Hepatic stellate cell (primary cell): ENCODE results near the gene STAT6.

Source experiments
- DNase-seq: peaks from one replicate; pipeline ENCODE4 v3.0.0; 2011; ENCODE audit warnings: low spot score

STAT6 gene

GRCh38 chr12:57101892-57102695, 9.1 kb downstream of the STAT6 start:
- peak; percentile 19 for DNase-seq

- no peak for DNase-seq
Observed at GRCh38 chr12:57099766-57100165, 11.4 kb downstream of the STAT6 start.

DNA sequence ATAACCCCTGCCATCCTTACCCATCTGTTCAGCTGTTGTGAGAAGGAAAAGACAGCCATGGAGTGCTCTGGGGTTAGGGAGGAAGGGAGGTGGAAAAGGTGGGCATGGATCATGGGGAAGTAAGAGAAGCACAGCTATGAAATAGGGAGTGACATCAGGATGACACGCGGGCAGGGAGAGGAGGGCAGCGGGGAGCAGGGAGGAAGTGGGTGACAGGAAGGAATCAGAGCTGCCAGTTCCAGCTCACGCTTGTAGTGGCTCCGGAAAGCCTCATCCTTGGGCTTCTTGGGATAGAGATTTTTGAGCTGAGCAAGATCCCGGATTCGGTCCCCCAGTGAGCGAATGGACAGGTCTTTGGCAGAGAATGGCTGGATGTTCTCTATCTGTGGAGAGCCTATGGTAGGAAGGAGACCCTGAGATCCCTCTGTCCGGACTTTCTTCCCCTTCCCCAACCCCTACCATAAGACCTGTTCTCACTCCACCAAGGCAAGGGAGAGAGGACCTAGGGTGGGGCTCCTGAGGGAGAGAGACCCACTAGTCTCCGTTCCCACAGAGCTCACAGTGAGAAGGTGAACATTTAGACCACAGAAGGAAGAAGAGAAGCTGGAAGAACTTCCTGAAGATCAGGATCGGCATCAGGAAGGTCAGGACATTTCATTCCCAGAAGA, 12.0 kb downstream of the STAT6 start:
- DNase-seq: peak; percentile 24

DNA sequence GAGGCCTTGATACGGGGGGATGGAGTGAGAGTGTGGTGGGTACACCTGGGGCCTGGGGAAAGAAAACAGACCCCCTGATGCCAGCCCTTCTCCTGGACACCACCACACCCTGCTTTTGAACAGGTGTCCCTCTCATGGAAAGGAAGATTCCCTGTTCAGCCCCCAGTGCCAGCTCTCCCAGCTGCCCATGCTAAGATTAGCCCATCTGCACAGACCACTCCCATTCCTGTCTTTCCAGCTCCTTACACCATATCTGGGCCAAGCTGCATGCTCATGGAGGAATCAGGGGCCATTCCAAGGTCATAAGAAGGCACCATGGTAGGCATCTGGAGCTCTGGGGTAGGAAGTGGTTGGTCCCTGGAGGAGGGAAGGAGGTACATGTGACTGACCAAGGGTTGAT, 12.6 kb downstream of the STAT6 start:
- DNase-seq: no peak

DNA sequence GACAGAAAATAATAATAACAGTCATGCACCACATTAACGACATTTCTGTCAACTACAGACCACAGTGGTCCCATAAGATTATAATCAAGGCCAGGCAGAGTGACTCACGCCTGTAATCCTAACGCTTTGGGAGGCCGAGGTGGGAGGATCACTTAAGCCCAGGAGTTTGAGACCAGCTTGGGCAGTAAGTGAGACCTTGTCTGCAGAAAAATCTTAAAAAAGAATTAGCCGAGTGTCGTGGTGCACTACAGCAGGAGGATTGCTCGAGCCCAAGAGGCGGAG, 13.7 kb downstream of the STAT6 start:
- no peak for DNase-seq

DNA sequence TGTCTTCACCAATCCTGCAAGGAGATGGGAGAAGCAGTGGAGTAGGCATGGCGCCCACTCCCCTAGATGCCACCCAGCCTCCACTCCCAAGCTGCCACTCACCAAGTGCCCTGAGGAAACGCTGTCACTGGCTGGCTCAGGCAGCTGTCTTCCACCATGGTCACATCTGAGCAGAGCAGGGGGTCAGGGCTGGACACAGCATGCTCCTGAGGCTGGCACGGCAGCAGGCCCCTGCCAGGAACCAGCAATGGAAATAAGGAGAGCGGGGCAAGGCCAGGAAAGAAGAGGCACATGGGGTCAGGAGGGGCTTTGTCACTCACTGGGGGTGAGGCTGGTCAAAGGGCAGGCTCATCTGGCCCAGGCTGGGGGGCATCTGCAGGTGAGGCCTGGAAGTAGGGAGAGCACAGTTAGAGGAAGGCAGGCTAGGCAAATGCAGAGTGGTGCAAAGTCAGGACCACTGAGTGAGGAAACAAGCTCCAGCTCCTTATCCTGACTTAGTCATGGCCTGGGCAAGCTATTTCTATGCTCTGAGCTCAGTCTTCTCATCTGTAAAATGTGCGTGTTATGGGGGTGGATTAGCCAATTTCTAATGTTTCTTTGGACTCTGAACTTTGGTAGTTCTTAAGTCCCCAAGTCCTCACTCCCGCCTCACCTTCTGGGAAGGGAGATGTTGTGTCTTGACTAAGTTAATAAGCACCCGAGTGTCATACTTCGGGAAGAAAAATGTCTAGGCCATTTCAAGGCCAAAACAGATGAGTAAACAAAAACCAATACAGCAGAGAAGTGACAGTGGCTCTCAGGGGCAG, 14.2 kb downstream of the STAT6 start:
- no peak for DNase-seq

DNA sequence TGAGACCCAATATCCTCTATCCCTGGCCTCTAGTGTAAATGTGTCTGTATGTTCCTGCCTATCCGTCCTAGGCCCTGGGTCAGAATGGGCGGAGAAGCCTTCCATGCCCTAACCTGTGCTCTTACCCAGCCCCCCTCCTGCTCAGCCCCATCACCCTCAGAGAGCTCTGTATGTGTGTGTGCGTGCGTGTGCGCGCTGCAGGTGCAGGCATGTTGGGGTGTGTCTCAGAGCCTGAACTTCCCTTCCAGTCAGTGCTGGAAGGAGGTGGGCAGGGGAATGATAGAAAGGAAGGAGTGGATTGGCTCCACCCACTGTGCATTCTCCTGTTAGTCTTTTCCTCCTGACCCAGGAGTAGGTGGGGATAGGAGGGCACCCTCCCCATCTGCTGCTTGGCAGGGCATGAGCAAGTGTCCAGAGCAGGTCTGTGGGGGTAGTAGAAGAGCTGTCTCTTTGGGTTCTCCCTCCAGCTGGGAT, 15.0 kb downstream of the STAT6 start:
- DNase-seq: peak; percentile 11

DNA sequence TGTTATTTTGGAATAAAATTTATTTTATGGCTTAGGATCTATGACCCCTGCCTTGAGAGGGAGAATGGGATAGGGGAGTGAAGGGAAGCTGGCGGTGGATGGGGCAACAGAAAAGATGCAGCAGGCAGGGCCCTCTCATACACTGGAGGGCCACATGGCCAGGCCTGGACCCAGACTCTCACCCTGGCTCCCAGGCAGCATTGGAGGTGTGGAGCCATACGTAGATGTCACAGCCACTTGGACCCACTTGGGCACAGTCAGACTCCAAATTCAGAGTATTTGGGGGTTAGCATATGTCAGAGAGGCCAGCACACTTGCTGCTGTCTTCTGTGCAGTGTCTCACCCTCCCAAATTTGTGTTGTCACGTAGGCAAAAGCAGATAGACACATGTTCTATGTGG, 15.7 kb downstream of the STAT6 start:
- DNase-seq: no peak

DNA sequence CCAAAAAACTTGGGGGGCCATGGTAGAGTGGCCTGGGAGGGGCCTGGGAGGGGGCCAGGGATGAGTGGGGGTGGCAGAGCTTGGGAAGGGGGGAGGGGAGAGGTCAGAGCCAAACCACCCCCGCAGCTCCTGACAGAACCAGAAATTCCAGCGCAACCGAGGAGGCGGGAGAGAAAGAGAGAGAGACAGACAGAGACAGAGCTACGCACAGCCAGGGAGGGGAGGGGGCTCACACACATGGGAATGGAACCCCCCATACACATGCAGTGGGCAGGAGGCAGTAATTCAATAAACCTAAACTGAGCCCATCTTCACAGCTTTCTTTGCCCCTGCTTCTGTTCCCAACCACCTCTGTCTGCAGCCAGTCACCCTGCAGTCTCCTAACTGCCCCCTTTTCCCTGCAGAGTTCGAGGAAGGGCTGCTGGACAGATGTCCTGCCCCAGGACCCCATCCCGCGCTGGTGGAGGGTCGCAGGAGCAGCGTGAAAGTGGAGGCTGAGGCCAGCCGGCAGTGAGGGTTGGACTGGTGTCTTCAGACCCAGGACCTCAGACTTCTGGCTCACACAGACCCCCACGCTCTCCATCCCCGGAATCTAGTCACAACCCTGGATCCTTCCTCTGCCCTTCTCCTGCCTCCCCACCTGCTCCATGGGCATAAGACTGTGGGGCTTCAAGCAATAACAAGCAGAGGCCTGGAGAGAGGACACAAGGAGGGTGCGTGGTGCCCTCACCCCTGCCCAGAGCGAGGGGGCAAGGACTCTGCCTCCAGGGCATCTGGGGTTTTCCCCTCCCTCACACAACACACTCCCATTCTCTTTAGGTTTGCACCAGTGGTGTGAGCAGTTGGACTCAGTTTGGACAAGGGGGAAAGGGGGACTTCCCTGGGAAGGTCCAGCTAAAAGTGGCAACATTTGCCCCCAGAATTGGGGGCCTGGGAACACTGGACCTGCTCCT, 16.7 kb downstream of the STAT6 start:
- DNase-seq: no peak

DNA sequence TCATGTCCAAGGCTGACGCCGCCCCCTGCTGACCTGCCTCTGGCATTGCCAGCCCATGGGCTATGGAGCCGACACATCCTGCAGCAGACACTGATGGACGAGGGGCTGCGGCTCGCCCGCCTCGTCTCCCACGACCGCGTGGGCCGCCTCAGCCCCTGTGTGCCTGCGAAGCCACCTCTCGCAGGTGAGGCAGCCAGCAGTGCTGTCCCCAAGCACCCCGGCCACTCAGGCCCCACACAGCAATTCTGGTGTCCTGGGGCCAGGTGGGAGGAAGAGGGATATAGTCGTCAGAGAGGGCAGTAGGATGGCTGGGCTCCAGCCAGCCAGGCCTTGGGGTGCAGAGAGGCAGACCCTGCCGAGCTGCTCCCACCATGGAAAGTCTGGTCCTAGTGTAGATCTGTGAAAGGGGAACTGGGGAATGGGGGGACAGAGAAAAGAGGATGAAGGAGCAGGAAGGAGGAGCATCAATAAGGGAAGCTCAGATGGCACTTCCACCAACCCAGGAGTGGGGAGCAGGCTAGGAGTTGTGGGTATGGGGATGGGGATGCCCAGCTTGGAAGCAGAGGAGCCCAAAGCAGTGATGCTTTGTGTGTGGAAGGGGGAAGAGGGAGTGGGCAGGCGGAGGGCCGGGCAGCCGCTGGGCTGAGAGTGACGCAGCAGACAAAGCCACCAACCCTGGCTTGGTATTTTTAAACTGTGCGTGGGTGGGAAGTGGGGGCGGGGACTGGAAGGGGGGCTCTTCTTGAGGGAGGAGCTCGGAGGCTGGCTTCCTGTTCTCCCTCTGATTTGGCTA, 17.6 kb downstream of the STAT6 start:
- peak; percentile 97 for DNase-seq

- no peak for DNase-seq
Observed at GRCh38 chr12:57092876-57093414, 18.2 kb downstream of the STAT6 start.

DNA sequence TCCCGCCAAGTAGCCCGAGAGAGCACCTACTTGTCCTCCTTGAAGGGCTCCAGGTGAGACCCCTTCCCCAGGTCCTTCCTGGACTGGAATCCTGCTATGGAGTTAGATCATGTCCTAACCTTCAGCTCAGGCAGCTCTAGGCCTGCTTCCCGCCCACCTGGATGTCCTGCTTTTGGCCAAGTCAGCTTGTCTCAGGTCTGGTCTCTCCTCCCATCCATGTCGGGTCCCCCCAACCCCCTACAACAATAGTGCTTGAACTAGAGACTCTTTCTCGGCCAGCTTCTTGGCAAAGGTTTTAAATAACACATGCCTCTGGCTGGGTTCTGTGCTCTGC, 18.7 kb downstream of the STAT6 start:
- DNase-seq: no peak

DNA sequence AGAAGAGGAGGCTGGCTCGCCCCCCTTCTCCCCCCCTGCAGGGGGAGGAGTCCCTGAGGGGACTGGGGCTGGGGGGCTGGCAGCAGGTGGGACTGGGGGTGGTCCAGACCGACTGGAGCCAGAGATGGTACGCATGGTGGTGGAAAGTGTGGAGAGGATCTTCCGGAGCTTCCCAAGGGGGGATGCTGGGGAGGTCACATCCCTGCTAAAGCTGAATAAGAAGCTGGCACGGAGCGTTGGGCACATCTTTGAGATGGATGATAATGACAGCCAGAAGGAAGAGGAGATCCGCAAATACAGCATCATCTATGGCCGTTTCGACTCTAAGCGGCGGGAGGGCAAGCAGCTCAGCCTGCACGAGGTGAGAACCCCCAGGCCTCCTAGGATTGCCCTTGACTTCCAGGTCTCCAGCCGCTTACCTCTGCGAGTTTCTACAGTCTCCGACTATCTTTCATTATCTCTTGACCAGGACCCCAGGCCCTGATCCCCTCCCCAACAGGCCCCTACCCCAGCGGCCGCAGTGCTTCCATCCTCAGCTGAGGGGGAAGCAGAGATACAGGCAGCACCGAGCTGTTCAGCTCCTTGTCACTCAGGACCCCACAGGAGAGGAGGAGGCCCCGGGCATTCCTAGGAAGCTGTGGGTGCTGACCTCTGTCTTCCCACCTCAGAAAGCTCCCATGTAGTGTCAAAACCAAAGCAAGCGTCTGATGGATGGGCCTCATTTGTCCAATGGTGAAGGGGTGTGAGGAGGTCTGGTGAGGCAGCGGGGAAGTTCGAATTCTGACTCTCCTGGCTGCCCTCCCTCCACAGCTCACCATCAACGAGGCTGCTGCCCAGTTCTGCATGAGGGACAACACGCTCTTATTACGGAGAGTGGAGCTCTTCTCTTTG, 19.3 kb downstream of the STAT6 start:
- DNase-seq: no peak

GRCh38 chr12:57090924-57091637, 20.1 kb downstream of the STAT6 start:
- peak; percentile 54 for DNase-seq

DNA sequence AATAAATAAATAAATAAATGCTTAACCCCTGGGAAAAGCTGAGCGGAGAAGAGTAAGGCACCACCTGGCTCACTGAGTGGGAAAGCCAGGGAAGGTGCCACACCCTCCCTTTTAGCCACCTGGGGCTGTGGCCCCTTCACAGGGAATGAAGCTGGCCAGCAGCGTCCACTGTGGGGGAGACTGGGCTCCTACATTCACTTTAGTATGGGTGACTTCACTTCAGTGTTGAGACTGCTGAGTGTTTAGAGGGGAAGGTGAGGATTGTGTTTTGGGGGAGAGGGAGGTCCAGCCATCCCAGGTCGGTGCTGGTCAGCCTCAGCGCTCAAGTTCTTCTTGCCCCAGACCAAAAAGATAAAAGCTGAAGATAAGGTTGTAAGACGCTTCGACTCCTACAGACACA, 20.7 kb downstream of the STAT6 start:
- peak; percentile 16 for DNase-seq

GRCh38 chr12:57089271-57090245, 21.6 kb downstream of the STAT6 start:
- DNase-seq: peak; percentile 65

DNA sequence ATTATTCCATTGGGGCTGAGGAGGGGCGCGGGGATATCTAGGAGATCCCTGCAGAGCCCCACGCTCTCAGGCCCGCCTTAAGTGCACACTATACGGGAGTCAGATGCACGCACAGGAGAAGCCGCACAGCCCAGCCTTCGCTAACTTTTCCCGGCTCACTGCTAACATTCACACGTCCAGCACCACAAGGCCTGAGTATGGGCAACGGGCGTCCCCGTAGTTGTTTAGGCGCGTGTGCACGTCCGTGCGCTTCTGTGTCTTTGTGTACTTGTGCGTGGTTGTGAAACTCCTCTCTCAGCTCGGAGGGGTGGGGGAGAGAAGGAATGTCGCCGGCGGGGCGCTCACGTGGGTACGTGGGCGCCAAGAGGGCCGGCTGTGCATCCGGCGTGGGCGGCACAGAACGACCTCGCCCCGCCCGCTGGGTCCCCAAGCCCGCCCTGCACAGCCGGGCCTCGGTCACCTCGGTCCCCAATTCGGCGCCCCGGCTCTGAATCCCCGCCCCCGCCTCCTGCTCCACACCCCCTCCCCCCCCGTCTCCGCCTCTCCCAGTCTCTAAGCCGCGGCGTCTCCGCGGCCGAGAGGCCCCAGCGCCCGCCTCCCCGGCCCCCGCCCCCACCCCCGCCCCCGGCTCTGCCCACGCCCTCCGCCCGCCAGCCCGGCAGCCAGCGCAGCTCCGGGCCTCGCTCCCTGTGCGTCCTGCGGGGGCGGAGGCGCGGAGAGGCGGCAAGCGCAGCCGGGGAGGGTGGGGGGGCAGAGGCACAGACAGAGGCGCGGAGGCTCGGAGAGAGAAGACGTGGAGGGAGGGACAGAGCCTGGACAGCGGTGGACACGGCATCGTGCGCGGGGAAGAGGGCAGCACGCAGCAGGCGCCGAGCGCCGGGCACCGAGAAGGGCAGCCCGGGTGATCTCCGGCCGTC, 22.6 kb downstream of the STAT6 start, which contains the start of gene NAB2:
Gene NAB2, plus strand, starts transcription at position 761 of the 917 bp plus-strand sequence. CDS start 158 bp downstream, outside the sequence.
- peak; percentile 92 for DNase-seq
